ENCODE results near the gene ING4. TPM values are rescaled to one million over a fixed set of nuclear protein-coding genes. Genes with fewer than 3 reads are reported as not detected.

Gene ING4
- total and polyA plus RNA-seq, 2 of the 4 experiments (the other 2 are of a cell fraction), result 22.0 to 47.5 TPM

DNA sequence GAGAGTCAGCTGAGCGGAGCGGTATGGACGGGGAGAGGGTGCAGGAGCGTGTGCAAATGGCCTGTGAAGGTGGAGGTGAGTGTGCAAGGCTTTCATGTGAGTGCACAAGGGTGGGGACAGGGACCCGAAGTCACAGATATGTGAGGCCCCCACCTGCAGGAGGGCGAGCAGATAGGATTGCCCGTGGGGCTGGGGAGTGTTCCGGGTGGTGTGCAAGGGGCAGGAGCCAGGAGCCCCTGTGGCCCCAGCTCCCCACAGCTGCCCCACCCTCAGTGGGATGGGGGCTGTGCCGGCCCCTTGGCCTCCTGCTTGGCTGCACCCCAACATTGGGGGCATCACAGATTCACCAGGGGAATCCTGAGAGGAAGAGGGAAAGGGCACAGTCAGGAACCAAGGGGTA is 31.8 kb upstream of the ING4 start:
- no peak overlapping the region for H3K18ac ChIP-seq (ENCODE audit: low read depth, low read length)
- peaks cover 13 to 24% of the 10 kb centered on the region in 2 experiments; a peak in 3 of 4 replicates for H3K79me1 ChIP-seq (ENCODE audit: low read depth in 1 of 2, low read length in 2 of 2)
- H2BK5ac ChIP-seq (ENCODE audit: low read depth, low read length, poor library complexity, severe bottlenecking), result no peak overlapping the region
- no peak overlapping the region for H3K4me2 ChIP-seq (ENCODE audit: low read depth, low read length)
- peaks cover 8% of the 10 kb centered on the region for H3K36me3 ChIP-seq (ENCODE audit: control insufficient read depth, insufficient read depth, low read length)
- H3K56ac ChIP-seq (ENCODE audit: extremely low read depth, insufficient read depth, low read length), result no peak overlapping the region
- H2BK120ac ChIP-seq (ENCODE audit: low read depth, low read length), result no peak overlapping the region
- dilution Hi-C loops (cut with HindIII; ENCODE audit: low sequenced_read_pairs, unreplicated experiment), result no loop called here
- in situ Hi-C loops (cut with MboI; ENCODE audit: low sequenced_read_pairs), result no loop called here
- WGBS, 2 experiments (ENCODE audit: extremely low coverage in 2 of 2, insufficient read length in 1 of 2), result 92% methylated on average over 4 of the region's 9 CpGs; no CpG with 5 or more reads in 1 of the 2 experiments
- no peaks in the 10 kb centered on the region for H3K9me1 ChIP-seq (ENCODE audit: insufficient read depth, low read length)
- no peak overlapping the region for H2AK9ac ChIP-seq (replicated peaks; ENCODE audit: low read depth, low read length, poor library complexity)
- no peaks in the 10 kb centered on the region for H3K9me3 ChIP-seq (ENCODE audit: control insufficient read depth, insufficient read depth, low read length)
- H3K4me3 ChIP-seq (ENCODE audit: insufficient read depth, low read depth, low read length), result no peak overlapping the region
- ATAC-seq (ENCODE audit: low read depth) (no peak), DNase-seq (no peak)
- H3K27me3 ChIP-seq (ENCODE audit: control insufficient read depth, insufficient read depth, low read length), result no peaks in the 10 kb centered on the region
- H4K8ac ChIP-seq (ENCODE audit: low read depth in 2 of 2, low read length in 2 of 2), result no peak overlapping the region
- intact Hi-C loops (cut with micrococcal nuclease), result no loop called here
- no peak overlapping the region for H4K5ac ChIP-seq (ENCODE audit: low read depth, low read length)
- TSS peak; percentile 79 for BruUV-seq (replicated peaks)
- CTCF ChIA-PET, result no interaction called here
- H3K14ac ChIP-seq (replicated peaks; ENCODE audit: low read depth, low read length), result no peak overlapping the region
- no peak overlapping the region for H2AK5ac ChIP-seq (ENCODE audit: low read depth, low read length)
- H2BK15ac ChIP-seq (ENCODE audit: low read depth, low read length), result no peak overlapping the region
- no peak overlapping the region for H3K9ac ChIP-seq (ENCODE audit: low read depth, low read length)
- H3K23ac ChIP-seq (ENCODE audit: low read depth, low read length), result no peak overlapping the region
- H3K4me1 ChIP-seq (ENCODE audit: control insufficient read depth, insufficient read depth, low read length), result peaks cover 6% of the 10 kb centered on the region
- H3K27ac ChIP-seq (ENCODE audit: insufficient read depth, low read length), result no peak overlapping the region
- POLR2A ChIA-PET (ENCODE audit: unreplicated experiment), result no interaction called here
- no peaks in the 10 kb centered on the region for H4K20me1 ChIP-seq (ENCODE audit: insufficient read depth, low read length)
- no peak overlapping the region for H3K4ac ChIP-seq (ENCODE audit: low read depth, low read length)
- H2BK20ac ChIP-seq (ENCODE audit: low read depth, low read length), result no peak overlapping the region
- no peak overlapping the region for H4K91ac ChIP-seq (ENCODE audit: insufficient read depth, low read depth, low read length)
- H2AFZ ChIP-seq (replicated peaks; ENCODE audit: low read length, poor library complexity), result no peak overlapping the region
- no peak for TF ChIP-seq POLR2A (IDR thresholded peaks at IDR 0.05; ENCODE audit: low read depth, low read length)
- TF ChIP-seq RCOR1 (IDR thresholded peaks at IDR 0.05; ENCODE audit: insufficient replicate concordance, low read length), result no peak
